ENCODE measurements around the gene NUTM2E. TPM values are rescaled to one million over a fixed set of nuclear protein-coding genes. Genes with fewer than 3 reads are reported as not detected.
A peak's percentile ranks its signal among the peaks of the same experiment; 100 is the strongest.
"Not testable (repeated sequence)": the region's sequence is repeated elsewhere in the genome, so short reads cannot be mapped to it uniquely, and the experiment has no call there.

NUTM2E gene
- total and polyA plus RNA-seq, 2 experiments from 2014 or later = not detected

DNA sequence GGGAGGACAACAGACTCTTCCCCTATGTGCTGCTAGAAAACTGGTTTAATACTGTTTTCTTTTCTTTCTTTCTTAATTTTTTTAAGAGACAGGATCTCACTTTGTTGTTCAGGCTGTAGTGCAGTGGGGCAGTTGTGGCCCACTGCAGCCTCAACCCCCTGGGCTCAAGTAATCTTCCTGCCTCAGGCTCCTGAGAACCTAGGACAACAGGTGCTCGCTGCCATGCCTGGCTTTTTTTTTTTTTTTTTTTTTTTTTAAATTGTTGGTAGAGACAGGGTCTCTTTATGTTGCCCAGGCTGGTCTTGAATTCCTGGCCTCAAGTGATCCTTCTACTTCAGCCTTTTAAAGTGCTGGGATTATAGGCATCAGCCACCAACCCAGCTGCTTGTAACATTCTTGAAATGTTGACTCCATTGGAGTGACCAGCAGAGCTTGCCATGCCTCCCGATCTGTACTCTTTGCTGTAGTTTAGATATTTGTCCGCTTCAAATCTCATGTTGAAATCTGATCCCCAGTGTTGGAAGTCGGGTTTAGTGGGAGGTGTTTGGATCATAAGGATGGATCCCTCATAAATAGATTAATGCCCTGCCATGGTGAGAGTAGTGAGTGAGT lies 34.5 kb upstream of the NUTM2E start:
- H3K27me3 ChIP-seq (replicated peaks; ENCODE audit: insufficient read depth); in situ Hi-C loops (cut with MboI); H3K9ac ChIP-seq; H4K20me1 ChIP-seq (ENCODE audit: insufficient read depth); H2AFZ ChIP-seq; H3K79me2 ChIP-seq (ENCODE audit: insufficient read depth); H3K4me1 ChIP-seq (ENCODE audit: insufficient read depth); H3K9me3 ChIP-seq (ENCODE audit: low read depth); H3K36me3 ChIP-seq (ENCODE audit: low read depth); H3K4me2 ChIP-seq (ENCODE audit: unreplicated experiment); H3K4me3 ChIP-seq; H3K9me2 ChIP-seq (ENCODE audit: insufficient read depth); H3F3A ChIP-seq (ENCODE audit: insufficient read depth); DNase-seq; H3K27ac ChIP-seq: not testable (repeated sequence)
- 93 to 96% methylated on average over 3 of the region's 4 CpGs for WGBS, 2 experiments (ENCODE audit: low coverage in 1 of 2, low lambda C conversion rate in 2 of 2, missing lambda C conversion rate in 2 of 2)

DNA sequence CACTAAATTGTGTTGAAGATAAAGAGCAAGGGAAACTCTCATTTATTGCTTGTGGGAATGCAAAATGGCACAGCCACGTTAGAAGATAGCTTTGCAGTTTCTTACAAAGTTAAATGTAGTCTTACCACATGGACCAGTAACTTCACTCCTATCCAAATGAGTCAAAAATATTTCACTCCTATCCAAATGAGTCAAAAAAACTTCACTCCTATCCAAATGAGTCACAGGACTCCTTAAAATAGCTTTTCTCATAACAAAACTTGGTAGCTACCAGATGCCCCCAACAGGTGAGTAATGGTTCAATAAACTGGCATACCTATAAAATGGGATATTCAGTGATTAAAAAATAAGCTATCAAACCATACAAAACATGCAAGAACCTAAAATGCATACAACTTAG lies 27.2 kb upstream of the NUTM2E start:
- H3K4me1 ChIP-seq (ENCODE audit: insufficient read depth); DNase-seq; H3K27me3 ChIP-seq (replicated peaks; ENCODE audit: insufficient read depth); H3K9me3 ChIP-seq (ENCODE audit: low read depth); H3K9ac ChIP-seq; H3K4me2 ChIP-seq (ENCODE audit: unreplicated experiment); H2AFZ ChIP-seq; H3K9me2 ChIP-seq (ENCODE audit: insufficient read depth); H3K4me3 ChIP-seq; in situ Hi-C loops (cut with MboI); H3K36me3 ChIP-seq (ENCODE audit: low read depth); H3K79me2 ChIP-seq (ENCODE audit: insufficient read depth); H4K20me1 ChIP-seq (ENCODE audit: insufficient read depth); H3F3A ChIP-seq (ENCODE audit: insufficient read depth): not testable (repeated sequence)
- peak overlapping the region; percentile 50 for H3K27ac ChIP-seq
- WGBS, 2 experiments (ENCODE audit: low coverage in 1 of 2, low lambda C conversion rate in 2 of 2, missing lambda C conversion rate in 2 of 2) = 0% methylated on average over 1 of the region's 1 CpG; no CpG with 5 or more reads in 1 of the 2 experiments

DNA sequence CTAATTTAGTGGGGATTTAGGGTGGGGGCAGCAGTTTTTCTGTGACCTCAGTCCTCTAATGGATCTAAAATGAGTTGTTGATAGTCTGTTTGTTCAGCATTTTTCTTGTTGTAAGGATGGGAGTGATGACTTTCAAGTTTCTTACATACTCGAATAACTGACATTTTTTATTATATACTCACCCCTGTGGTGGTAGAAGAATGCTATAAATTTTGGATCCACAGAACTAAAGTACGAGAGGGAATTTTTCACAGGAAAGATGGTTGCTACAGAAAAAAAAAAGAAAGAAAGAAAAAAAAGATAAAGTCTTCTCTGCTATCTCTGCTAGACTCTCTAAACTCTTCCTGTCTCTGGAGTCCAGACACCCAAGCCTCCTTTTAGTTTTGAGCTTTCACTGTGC lies 20.7 kb upstream of the NUTM2E start:
- Histone ChIP-seq H3K4me2 (ENCODE audit: unreplicated experiment) (peak overlapping the region; percentile 48), H3K27ac (peak overlapping the region; percentile 61; the same call in 1 of the 2 replicates), H3K9ac (peak overlapping the region; percentile 21; the same call in 1 of the 2 replicates), H3K79me2 (ENCODE audit: insufficient read depth) (peaks cover 14% of the 10 kb centered on the region)
- H2AFZ ChIP-seq; H3K9me2 ChIP-seq (ENCODE audit: insufficient read depth); H3K36me3 ChIP-seq (ENCODE audit: low read depth); H3K4me3 ChIP-seq; H3K27me3 ChIP-seq (replicated peaks; ENCODE audit: insufficient read depth); H3K4me1 ChIP-seq (ENCODE audit: insufficient read depth); H4K20me1 ChIP-seq (ENCODE audit: insufficient read depth); H3K9me3 ChIP-seq (ENCODE audit: low read depth); in situ Hi-C loops (cut with MboI); H3F3A ChIP-seq (ENCODE audit: insufficient read depth): not testable (repeated sequence)
- DNase-seq = peak; percentile 29
- WGBS, 2 experiments (ENCODE audit: low coverage in 1 of 2, low lambda C conversion rate in 2 of 2, missing lambda C conversion rate in 2 of 2) = 0 to 1% methylated on average over 2 of the region's 2 CpGs

DNA sequence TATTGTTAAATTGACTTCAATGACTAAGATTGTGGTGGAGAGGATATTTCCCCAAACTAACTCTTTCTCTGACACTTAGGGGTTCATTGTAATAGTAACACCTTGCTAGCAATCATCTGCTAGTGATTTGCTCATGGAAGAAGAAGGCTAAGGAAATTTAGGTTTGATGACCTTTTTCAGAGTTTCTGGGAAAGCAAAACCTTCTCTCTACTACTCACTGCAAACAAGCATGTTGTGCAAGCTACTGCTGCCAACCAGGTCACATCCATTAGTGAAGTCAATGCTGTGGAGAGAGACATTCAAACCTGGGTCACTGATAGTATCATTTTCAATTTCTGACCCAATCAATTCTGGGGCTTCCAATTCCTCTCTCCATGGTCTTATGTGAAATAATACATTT lies 14.6 kb upstream of the NUTM2E start:
- H3K4me1 ChIP-seq (ENCODE audit: insufficient read depth); H3F3A ChIP-seq (ENCODE audit: insufficient read depth); H3K9ac ChIP-seq; in situ Hi-C loops (cut with MboI); H2AFZ ChIP-seq; H3K4me2 ChIP-seq (ENCODE audit: unreplicated experiment); DNase-seq; H3K27ac ChIP-seq; H3K9me3 ChIP-seq (ENCODE audit: low read depth); H3K36me3 ChIP-seq (ENCODE audit: low read depth); H4K20me1 ChIP-seq (ENCODE audit: insufficient read depth); H3K9me2 ChIP-seq (ENCODE audit: insufficient read depth); H3K4me3 ChIP-seq; H3K27me3 ChIP-seq (replicated peaks; ENCODE audit: insufficient read depth): not testable (repeated sequence)
- peaks cover 21% of the 10 kb centered on the region for H3K79me2 ChIP-seq (ENCODE audit: insufficient read depth)

DNA sequence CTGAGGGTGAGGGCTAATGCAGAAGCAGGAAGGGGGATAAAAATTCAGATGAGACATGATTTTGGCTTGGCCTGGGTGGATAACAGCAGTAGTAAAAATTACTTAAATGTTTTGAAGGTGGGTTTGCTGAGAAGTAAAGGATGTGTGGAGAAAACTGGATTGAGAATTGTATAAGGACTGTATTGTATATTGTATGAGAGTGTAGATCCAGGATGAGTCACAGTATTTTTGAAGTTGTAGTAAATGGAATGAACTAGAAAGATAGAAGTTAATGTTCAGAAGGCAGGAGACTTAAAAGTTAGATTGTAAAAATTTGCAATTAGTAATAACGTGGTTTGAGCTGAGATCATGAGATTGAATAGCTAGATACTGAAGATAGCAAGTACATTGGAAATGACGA lies 10.2 kb upstream of the NUTM2E start:
- peaks cover 35% of the 10 kb centered on the region for H3K79me2 ChIP-seq (ENCODE audit: insufficient read depth)
- H4K20me1 ChIP-seq (ENCODE audit: insufficient read depth); in situ Hi-C loops (cut with MboI); DNase-seq; H3K27ac ChIP-seq; H3K36me3 ChIP-seq (ENCODE audit: low read depth); H3F3A ChIP-seq (ENCODE audit: insufficient read depth); H3K9me3 ChIP-seq (ENCODE audit: low read depth); H2AFZ ChIP-seq; H3K27me3 ChIP-seq (replicated peaks; ENCODE audit: insufficient read depth); H3K4me2 ChIP-seq (ENCODE audit: unreplicated experiment); H3K9ac ChIP-seq; H3K4me1 ChIP-seq (ENCODE audit: insufficient read depth); H3K9me2 ChIP-seq (ENCODE audit: insufficient read depth); H3K4me3 ChIP-seq: not testable (repeated sequence)
- WGBS, 2 experiments (ENCODE audit: low coverage in 1 of 2, low lambda C conversion rate in 2 of 2, missing lambda C conversion rate in 2 of 2) = 91 to 96% methylated on average over 2 of the region's 2 CpGs

DNA sequence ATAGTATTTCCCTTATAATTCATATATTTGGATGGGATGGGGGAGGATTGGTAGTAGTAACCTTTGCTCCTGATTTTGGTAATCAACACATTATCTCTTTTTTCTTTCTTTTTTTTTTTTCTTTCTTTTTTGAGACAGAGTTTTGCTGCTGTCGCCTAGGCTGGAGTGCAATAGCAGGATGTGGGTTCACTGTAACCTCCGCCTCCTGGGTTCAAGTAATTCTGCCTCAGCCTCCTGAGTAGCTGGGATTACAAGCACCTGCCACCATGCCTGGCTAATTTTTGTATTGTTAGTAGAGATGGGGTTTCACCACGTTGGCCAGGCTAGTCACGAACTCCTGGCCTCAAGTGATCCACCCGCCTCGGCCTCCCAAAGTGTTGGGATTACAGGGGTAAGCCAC lies 3.2 kb upstream of the NUTM2E start:
- WGBS, 2 experiments (ENCODE audit: low coverage in 1 of 2, low lambda C conversion rate in 2 of 2, missing lambda C conversion rate in 2 of 2) = 93 to 95% methylated on average over 6 of the region's 6 CpGs
- H3K36me3 ChIP-seq (ENCODE audit: low read depth); H3K9ac ChIP-seq; H3K9me3 ChIP-seq (ENCODE audit: low read depth); H3K4me1 ChIP-seq (ENCODE audit: insufficient read depth); H3K4me3 ChIP-seq; H3K9me2 ChIP-seq (ENCODE audit: insufficient read depth); H3K4me2 ChIP-seq (ENCODE audit: unreplicated experiment); H3K27me3 ChIP-seq (replicated peaks; ENCODE audit: insufficient read depth); H2AFZ ChIP-seq; H3K27ac ChIP-seq; H3F3A ChIP-seq (ENCODE audit: insufficient read depth); DNase-seq; H4K20me1 ChIP-seq (ENCODE audit: insufficient read depth); in situ Hi-C loops (cut with MboI): not testable (repeated sequence)
- H3K79me2 ChIP-seq (ENCODE audit: insufficient read depth) = peaks cover 74% of the 10 kb centered on the region

DNA sequence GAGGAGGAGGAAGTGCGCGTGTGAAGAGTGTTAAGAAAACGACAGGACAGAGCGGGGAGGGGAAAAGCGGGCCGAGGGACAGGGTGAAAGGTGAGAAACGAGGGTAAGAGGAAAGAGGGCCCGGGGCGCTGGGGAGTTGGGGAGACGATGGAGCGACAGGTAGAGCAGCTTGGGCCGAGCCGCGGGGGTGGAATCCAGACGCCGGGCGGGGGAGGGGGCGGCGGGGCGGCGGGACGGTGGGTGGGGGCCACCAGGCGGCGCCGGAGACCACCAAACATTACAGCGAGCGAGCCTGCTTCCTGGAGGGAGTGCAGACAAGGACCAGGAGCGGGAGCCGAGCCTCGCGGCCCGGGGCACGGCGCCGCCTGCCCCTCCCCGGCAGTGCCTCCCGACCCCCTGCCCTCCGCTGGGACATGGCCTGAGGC lies 940 bp upstream of the NUTM2E start:
- H2AFZ ChIP-seq; in situ Hi-C loops (cut with MboI); H3K9me2 ChIP-seq (ENCODE audit: insufficient read depth); H4K20me1 ChIP-seq (ENCODE audit: insufficient read depth); DNase-seq; H3K27me3 ChIP-seq (replicated peaks; ENCODE audit: insufficient read depth); H3K36me3 ChIP-seq (ENCODE audit: low read depth); H3F3A ChIP-seq (ENCODE audit: insufficient read depth); H3K9me3 ChIP-seq (ENCODE audit: low read depth); H3K4me2 ChIP-seq (ENCODE audit: unreplicated experiment): not testable (repeated sequence)
- Histone ChIP-seq H3K4me3 (peak overlapping the region; percentile 70), H3K27ac (peak overlapping the region; percentile 89), H3K4me1 (ENCODE audit: insufficient read depth) (peaks cover 14% of the 10 kb centered on the region), H3K9ac (peak overlapping the region; percentile 94), H3K79me2 (ENCODE audit: insufficient read depth) (peaks cover 71% of the 10 kb centered on the region)
- 2% methylated on average over 22 of the region's 38 CpGs; no CpG with 5 or more reads in 1 of the 2 experiments for WGBS, 2 experiments (ENCODE audit: low coverage in 1 of 2, low lambda C conversion rate in 2 of 2, missing lambda C conversion rate in 2 of 2)

DNA sequence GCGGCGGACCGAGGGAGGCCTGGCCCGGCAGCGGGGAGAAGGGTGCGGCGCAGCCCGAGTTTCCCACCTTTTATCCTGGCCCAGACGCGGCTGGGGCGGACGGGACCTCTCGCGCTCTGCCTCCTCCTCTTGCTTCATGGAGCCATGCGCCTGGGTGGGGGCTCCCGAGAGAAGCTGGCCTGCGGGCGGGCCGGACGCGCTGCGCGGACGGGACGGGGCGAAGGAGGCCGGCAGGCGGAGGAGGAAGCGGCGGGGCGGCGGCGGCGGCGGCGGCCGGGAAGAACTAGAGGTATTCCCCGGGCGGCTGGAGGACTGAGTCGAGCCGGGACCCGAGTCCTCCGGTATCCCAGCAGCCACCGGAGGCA lies 426 bp upstream of the NUTM2E start:
- Histone ChIP-seq H3K27ac (peak overlapping the region; percentile 89), H3K4me3 (peak overlapping the region; percentile 65), H3K9ac (peak overlapping the region; percentile 94), H3K4me1 (ENCODE audit: insufficient read depth) (peaks cover 14% of the 10 kb centered on the region), H3K79me2 (ENCODE audit: insufficient read depth) (peaks cover 73% of the 10 kb centered on the region)
- H2AFZ ChIP-seq; H4K20me1 ChIP-seq (ENCODE audit: insufficient read depth); H3K4me2 ChIP-seq (ENCODE audit: unreplicated experiment); in situ Hi-C loops (cut with MboI); H3F3A ChIP-seq (ENCODE audit: insufficient read depth); H3K36me3 ChIP-seq (ENCODE audit: low read depth); H3K9me2 ChIP-seq (ENCODE audit: insufficient read depth); H3K27me3 ChIP-seq (replicated peaks; ENCODE audit: insufficient read depth); H3K9me3 ChIP-seq (ENCODE audit: low read depth): not testable (repeated sequence)
- 0% methylated on average over 8 to 14 of the region's 44 CpGs for WGBS, 2 experiments (ENCODE audit: low coverage in 1 of 2, low lambda C conversion rate in 2 of 2, missing lambda C conversion rate in 2 of 2)
- peak; percentile 28 for DNase-seq
